Ureter (tissue), 1 donor: ENCODE results near the gene ADIPOQ. TPM values are rescaled to one million over a fixed set of nuclear protein-coding genes. Genes with fewer than 3 reads are reported as not detected.
A peak's percentile ranks its signal among the peaks of the same experiment; 100 is the strongest.
"Not testable (repeated sequence)": the region's sequence is repeated elsewhere in the genome, so short reads cannot be mapped to it uniquely, and the experiment has no call there.

Experiments used
- DNase-seq: peaks from one replicate; pipeline ENCODE4 v3.0.0-alpha.2; 2020; ENCODE audit warnings: low spot score
- total RNA-seq: library from RNA; stranded (reverse); gene quantifications from one replicate; pipeline ENCODE4 v1.2.4, GENCODE V29; 2023
- donor health status: DM: yes; HTN: yes; CAD: no.

Gene ADIPOQ
- total RNA-seq, 1 donor from 2014 or later: 0.60 TPM

GRCh38 chr3:186826410-186826975, 16.0 kb upstream of the ADIPOQ start:
- no peak for DNase-seq

- peak; percentile 73 for DNase-seq
These were observed 15.3 kb upstream of the ADIPOQ start for GRCh38 chr3:186826976-186827857.

- no peak for DNase-seq
These were observed 14.2 kb upstream of the ADIPOQ start for GRCh38 chr3:186828340-186828739.

GRCh38 chr3:186831798-186832197, 10.7 kb upstream of the ADIPOQ start:
- DNase-seq: no peak

- no peak for DNase-seq
These were observed 10.2 kb upstream of the ADIPOQ start for GRCh38 chr3:186832276-186832675.

- no peak for DNase-seq
These were observed 2.5 kb upstream of the ADIPOQ start for GRCh38 chr3:186839874-186840641.

GRCh38 chr3:186841620-186842019, 890 bp upstream of the ADIPOQ start:
- DNase-seq: no peak

GRCh38 chr3:186843039-186843432, 526 bp downstream of the ADIPOQ start:
- DNase-seq: no peak

GRCh38 chr3:186844908-186845307, 2.4 kb downstream of the ADIPOQ start:
- no peak for DNase-seq

- no peak for DNase-seq
These were observed 3.2 kb downstream of the ADIPOQ start for GRCh38 chr3:186845756-186846155.

- DNase-seq: no peak
These were observed 4.9 kb downstream of the ADIPOQ start for GRCh38 chr3:186847437-186847836.

GRCh38 chr3:186849374-186849975, 7.0 kb downstream of the ADIPOQ start:
- no peak for DNase-seq

GRCh38 chr3:186851835-186852234, 9.3 kb downstream of the ADIPOQ start:
- not testable (repeated sequence) for DNase-seq

GRCh38 chr3:186852994-186853393, 10.5 kb downstream of the ADIPOQ start:
- DNase-seq: no peak

GRCh38 chr3:186854146-186854545, 11.6 kb downstream of the ADIPOQ start:
- no peak for DNase-seq

- DNase-seq: no peak
These were observed 12.4 kb downstream of the ADIPOQ start for GRCh38 chr3:186854954-186855353.

- DNase-seq: no peak
These were observed 15.2 kb downstream of the ADIPOQ start for GRCh38 chr3:186857743-186858142.

- not testable (repeated sequence) for DNase-seq
These were observed 22.8 kb downstream of the ADIPOQ start for GRCh38 chr3:186865215-186865853.

GRCh38 chr3:186866095-186866494, 23.6 kb downstream of the ADIPOQ start:
- DNase-seq: not testable (repeated sequence)

- no peak for DNase-seq
These were observed 27.0 kb downstream of the ADIPOQ start for GRCh38 chr3:186869253-186870100.
